Activated CD8-positive, alpha-beta memory T cell treated with anti-CD3 and anti-CD28 coated beads, Interleukin-2, amount 50 U/mL, for 1 hour (primary cell): ENCODE measurements around the gene TP53BP1.
"Not testable (repeated sequence)": the region's sequence is repeated elsewhere in the genome, so short reads cannot be mapped to it uniquely, and the experiment has no call there.

Experiments used
- DNase-seq: peaks from one replicate; pipeline ENCODE4 v3.0.0-alpha.2; 2020; ENCODE audit errors: extremely low read depth

TP53BP1 gene, protein sequence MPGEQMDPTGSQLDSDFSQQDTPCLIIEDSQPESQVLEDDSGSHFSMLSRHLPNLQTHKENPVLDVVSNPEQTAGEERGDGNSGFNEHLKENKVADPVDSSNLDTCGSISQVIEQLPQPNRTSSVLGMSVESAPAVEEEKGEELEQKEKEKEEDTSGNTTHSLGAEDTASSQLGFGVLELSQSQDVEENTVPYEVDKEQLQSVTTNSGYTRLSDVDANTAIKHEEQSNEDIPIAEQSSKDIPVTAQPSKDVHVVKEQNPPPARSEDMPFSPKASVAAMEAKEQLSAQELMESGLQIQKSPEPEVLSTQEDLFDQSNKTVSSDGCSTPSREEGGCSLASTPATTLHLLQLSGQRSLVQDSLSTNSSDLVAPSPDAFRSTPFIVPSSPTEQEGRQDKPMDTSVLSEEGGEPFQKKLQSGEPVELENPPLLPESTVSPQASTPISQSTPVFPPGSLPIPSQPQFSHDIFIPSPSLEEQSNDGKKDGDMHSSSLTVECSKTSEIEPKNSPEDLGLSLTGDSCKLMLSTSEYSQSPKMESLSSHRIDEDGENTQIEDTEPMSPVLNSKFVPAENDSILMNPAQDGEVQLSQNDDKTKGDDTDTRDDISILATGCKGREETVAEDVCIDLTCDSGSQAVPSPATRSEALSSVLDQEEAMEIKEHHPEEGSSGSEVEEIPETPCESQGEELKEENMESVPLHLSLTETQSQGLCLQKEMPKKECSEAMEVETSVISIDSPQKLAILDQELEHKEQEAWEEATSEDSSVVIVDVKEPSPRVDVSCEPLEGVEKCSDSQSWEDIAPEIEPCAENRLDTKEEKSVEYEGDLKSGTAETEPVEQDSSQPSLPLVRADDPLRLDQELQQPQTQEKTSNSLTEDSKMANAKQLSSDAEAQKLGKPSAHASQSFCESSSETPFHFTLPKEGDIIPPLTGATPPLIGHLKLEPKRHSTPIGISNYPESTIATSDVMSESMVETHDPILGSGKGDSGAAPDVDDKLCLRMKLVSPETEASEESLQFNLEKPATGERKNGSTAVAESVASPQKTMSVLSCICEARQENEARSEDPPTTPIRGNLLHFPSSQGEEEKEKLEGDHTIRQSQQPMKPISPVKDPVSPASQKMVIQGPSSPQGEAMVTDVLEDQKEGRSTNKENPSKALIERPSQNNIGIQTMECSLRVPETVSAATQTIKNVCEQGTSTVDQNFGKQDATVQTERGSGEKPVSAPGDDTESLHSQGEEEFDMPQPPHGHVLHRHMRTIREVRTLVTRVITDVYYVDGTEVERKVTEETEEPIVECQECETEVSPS (N-terminal part only)

DNA sequence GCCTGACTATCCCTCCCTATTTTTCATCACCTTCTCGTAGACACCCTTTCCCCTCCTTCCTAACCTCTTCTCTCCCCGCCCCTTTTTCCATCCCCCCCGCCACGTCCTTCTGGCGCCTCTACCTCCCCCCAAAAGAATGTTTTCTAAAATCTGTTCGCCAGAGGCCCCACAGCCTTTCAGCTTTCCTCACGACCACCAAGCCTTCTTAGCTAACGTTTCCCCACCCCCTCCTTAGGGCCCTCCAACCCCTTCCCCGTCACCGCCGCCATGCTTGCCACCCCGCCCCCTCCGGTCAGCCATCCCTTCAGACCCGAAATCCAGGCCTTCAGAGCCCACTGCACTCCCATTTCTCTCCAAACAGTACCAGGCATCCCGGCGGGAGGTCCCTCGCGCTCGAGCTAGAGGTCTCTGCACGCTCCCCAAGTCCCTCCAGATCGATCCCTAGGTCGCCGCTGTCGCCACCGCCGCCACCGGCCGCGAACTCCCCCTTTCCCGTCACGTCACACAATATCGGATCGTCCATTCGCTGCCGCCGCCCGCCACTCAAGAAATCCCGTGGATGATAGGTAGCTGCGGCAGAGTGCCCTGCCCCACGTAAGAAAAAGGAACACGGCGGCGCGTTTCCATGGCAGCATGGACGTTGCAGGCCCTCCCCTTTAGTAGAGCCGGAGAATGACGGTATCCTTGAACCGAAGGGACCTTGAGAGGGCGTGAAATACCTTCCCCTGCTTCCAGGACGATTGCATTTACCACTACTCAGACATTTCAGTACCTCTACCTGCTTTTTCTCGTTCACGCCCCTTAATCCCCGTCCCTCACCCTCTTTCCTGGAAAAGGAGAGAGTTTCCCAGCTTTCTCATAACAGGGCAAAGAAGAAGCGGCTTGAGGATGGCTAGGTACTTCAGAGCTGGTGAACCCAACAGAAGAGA is at the start of gene TP53BP1:
Gene TP53BP1 (minus strand): TSS at position 484 of the 929 bp plus-strand sequence. CDS start 113 bp downstream, at position 371.
- peak; percentile 91 for DNase-seq

- DNase-seq = no peak
Observed at GRCh38 chr15:43541785-43542184, 48.8 kb upstream of the TP53BP1 start.

GRCh38 chr15:43538091-43538490 is 45.1 kb upstream of the TP53BP1 start:
- DNase-seq = no peak

- DNase-seq = no peak
Observed at GRCh38 chr15:43534897-43535296, 41.9 kb upstream of the TP53BP1 start.

DNA sequence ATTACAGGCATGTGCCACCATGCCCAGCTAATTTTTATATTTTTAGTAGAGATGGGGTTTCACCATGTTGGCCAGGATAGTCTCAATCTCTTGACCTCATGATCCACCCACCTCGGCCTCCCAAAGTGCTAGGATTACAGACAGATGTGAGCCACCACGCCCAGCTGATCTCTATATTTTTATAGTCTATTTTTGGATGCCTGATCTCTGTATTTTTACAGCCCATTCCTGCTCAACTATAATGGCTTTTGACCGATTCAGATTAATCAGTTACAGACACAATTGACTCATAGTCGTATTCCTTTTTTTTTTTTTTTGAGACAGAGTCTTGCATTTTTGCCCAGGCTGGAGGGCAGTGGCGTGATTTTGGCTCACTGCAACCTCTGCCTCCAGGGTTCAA is 39.9 kb upstream of the TP53BP1 start:
- not testable (repeated sequence) for DNase-seq

- DNase-seq = no peak
Observed at GRCh38 chr15:43531018-43531670, 38.2 kb upstream of the TP53BP1 start.

- DNase-seq = no peak
Observed at GRCh38 chr15:43529587-43530345, 36.8 kb upstream of the TP53BP1 start.

- DNase-seq = no peak
Observed at GRCh38 chr15:43529141-43529540, 36.2 kb upstream of the TP53BP1 start.

- DNase-seq = no peak
Observed at GRCh38 chr15:43528542-43529007, 35.6 kb upstream of the TP53BP1 start.

DNA sequence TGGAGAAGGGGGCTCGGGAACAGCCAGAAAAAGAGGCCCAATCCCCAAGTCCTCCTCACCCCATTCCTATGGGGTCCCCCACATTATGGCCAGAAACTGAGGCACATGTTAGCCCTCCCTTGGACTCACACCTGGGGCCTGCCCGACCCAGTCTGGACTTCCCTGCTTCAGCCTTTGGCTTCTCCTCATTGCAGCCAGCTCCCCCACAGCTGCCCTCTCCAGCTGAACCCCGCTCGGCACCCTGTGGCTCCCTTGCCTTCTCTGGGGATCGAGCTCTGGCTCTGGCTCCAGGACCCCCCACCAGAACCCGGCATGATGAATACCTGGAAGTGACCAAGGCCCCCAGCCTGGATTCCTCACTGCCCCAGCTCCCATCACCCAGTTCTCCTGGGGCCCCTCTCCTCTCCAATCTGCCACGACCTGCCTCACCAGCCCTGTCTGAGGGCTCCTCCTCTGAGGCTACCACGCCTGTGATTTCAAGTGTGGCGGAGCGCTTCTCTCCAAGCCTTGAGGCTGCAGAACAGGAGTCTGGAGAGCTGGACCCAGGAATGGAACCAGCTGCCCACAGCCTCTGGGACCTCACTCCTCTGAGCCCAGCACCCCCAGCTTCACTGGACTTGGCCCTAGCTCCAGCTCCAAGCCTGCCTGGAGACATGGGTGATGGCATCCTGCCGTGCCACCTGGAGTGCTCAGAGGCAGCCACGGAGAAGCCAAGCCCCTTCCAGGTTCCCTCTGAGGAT is 35.0 kb upstream of the TP53BP1 start:
- no peak for DNase-seq

DNA sequence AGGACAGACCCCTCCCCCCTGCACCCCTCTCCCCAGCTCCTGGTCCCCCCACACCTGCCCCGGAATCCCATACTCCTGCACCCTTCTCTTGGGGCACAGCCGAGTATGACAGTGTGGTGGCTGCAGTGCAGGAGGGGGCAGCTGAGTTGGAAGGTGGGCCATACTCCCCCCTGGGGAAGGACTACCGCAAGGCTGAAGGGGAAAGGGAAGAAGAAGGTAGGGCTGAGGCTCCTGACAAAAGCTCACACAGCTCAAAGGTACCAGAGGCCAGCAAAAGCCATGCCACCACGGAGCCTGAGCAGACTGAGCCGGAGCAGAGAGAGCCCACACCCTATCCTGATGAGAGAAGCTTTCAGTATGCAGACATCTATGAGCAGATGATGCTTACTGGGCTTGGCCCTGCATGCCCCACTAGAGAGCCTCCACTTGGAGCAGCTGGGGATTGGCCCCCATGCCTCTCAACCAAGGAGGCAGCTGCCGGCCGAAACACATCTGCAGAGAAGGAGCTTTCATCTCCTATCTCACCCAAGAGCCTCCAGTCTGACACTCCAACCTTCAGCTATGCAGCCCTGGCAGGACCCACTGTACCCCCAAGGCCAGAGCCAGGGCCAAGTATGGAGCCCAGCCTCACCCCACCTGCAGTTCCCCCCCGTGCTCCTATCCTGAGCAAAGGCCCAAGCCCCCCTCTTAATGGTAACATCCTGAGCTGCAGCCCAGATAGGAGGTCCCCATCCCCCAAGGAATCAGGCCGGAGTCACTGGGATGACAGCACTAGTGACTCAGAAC is 34.3 kb upstream of the TP53BP1 start:
- DNase-seq = no peak

DNA sequence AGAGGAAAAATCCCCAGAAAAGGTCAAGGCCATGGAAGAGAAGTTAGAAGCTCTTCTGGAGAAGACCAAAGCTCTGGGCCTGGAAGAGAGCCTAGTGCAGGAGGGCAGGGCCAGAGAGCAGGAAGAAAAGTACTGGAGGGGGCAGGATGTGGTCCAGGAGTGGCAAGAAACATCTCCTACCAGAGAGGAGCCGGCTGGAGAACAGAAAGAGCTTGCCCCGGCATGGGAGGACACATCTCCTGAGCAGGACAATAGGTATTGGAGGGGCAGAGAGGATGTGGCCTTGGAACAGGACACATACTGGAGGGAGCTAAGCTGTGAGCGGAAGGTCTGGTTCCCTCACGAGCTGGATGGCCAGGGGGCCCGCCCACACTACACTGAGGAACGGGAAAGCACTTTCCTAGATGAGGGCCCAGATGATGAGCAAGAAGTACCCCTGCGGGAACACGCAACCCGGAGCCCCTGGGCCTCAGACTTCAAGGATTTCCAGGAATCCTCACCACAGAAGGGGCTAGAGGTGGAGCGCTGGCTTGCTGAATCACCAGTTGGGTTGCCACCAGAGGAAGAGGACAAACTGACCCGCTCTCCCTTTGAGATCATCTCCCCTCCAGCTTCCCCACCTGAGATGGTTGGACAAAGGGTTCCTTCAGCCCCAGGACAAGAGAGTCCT is 33.4 kb upstream of the TP53BP1 start:
- no peak for DNase-seq

DNA sequence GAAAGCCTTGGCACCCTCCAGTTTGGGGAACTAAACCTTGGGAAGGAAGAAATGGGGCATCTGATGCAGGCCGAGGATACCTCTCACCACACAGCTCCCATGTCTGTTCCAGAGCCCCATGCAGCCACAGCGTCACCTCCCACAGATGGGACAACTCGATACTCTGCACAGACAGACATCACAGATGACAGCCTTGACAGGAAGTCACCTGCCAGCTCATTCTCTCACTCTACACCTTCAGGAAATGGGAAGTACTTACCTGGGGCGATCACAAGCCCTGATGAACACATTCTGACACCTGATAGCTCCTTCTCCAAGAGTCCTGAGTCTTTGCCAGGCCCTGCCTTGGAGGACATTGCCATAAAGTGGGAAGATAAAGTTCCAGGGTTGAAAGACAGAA is 32.2 kb upstream of the TP53BP1 start:
- no peak for DNase-seq

- no peak for DNase-seq
Observed at GRCh38 chr15:43524254-43524845, 31.4 kb upstream of the TP53BP1 start.

GRCh38 chr15:43523646-43524045 is 30.7 kb upstream of the TP53BP1 start:
- DNase-seq = no peak

GRCh38 chr15:43522247-43522646 is 29.3 kb upstream of the TP53BP1 start:
- no peak for DNase-seq

- DNase-seq = no peak
Observed at GRCh38 chr15:43521419-43521818, 28.5 kb upstream of the TP53BP1 start.
